ENCODE data around the gene CCR9.

The CCR9 gene

DNA sequence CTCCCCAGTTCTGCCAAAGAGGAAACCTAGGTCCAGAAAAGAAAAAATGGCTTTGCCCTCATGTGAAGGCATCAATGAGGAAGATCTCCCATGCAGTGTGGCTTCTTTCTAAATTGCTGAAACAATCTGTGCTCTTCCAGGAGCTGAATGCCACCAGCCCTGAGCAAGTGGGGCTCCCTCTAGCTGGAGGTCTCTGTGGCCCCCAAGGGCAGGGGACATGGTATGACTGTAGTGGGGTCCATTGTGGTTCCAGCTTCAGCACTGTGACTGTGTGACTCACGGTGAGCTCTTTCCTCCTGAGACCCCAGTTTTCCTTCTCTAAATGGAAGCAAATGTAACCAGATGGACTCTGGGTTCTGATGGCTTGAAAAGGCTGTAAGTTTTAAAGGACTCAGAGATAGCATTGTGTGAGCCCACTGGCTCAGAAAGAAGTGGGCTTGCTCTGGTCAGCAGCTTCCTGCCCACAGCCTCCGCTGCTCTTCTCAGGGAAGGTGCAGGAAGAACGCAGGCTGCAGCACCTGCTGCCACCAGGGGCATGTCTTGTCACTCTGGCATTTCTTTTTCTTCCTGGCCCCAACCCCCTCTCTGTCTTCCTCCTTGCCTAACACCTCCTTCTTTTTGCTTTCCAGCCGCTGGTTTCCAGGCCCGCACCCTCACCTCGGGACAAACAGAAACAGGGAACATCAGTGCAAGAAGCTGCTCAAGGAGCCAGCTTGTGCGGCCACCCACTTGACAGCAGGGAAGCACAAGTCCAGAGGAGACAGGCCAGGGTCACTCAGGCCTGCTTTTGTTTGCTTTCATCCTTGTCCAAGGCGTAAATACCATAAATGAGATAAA, 51.1 kb downstream of the CCR9 start:
- DNase-seq (ENCODE audit: low read depth in 2 of 2) = no peak

DNA sequence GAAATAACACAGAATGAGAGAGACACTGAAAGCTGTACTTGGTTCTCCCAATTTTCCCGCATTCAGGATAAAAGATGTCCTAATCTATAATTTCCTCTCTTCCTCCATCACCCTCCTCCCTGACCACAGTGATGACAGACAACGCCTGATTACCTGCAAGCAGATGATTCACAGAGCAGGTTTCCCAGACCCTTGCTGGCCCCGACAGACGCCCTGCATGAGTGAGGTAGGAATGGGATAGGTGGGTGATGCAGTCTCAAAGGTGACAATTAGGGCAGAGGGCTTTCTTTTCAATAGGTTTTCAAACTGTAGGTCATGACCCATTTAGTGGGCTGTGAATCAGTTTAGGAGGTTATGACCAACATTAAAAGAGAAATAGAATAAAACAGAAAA, 51.7 kb downstream of the CCR9 start:
- no peak for DNase-seq (ENCODE audit: low read depth in 2 of 2)

DNA sequence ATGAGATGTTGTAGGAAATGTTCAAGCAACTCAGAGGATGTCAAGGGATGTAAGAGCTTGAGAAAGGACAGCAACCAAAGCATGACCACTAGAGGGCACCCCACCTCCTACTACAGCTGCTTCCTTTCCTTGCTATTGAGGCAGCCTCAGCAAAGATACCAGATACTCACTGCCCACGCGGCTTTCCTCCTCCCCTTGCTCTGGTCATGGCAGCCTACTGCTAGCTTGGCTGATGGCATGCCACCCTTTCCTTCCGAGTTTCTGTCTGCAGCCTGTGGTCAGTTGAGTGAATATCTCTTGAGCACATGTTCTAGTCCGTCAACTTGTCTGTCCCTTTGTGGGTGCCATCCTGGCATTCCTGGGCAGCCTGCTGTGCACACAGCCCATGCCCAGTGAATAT, 52.5 kb downstream of the CCR9 start:
- DNase-seq (ENCODE audit: low read depth in 2 of 2) = peak; percentile 75 to 80

GRCh38 chr3:45939341-45939771, 53.0 kb downstream of the CCR9 start:
- DNase-seq (ENCODE audit: low read depth in 2 of 2) = no peak

DNA sequence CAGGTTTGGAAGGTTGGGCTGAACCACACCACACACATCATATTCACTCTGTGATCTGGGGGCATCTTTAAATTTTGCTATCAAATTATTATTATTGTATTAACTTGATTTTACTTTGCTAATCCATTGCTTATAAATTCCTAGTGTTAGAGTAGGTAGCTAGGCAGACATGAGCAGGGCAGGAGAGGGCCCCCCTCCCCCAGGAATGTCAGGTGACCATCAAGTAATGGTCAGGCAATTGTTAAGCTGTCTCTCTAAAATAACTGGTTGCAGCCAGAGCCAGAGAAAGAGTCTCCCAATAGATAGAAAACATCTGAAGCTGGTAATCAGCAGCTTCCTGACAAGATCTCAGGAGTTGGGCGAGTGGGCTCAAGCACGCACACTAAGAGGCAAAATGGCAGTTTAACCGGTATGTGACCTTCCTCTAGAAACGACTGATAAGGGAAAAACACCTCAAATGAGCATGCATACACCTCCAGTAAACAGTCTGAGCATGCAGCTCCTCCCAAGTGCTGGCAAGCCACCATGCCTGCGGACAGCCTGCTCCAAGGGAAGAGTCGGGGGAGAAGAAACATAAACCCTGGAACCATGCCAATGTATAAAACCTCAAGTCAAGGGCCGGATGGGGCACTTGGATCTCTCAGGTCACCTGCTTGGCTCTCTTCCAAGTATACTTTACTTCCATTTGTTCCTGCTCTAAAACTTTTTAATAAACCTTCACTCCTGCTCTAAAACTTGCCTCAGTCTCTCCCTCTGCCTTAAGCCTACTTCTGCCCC, 53.8 kb downstream of the CCR9 start:
- DNase-seq (ENCODE audit: low read depth in 2 of 2) = no peak

DNA sequence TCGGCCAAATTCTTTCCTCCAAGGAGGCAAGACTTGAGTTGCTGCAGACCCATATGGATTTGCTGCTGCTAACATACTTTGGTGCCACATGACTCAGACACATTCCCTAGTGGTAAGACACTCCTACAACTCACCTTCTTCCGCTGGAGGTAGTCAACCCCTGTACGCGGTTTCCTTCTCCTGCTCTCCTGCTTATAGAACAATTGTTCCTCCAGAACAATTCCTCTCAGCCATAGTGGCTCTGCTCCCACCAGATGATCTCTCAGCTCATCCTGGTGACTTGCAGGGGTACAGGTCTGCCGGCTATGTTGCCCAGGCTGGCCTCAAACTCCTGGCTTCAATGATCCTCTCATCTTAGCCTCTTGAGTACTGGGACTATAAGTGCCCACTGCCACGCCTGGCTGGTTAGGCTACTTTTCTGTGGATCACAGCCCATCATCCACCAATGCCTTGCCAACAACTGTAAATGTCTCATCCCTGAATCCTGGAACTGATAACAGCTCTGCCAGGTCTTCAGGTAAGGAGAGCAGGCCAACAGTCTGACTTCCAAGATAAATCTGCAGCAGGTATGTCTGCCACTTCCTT, 54.5 kb downstream of the CCR9 start:
- no peak for DNase-seq (ENCODE audit: low read depth in 2 of 2)

- DNase-seq (ENCODE audit: low read depth in 2 of 2) = no peak
These were observed 55.9 kb downstream of the CCR9 start for GRCh38 chr3:45942051-45942825.

- peak in 1 of 2 donors; percentile 34 for DNase-seq (ENCODE audit: low read depth in 2 of 2)
These were observed 57.0 kb downstream of the CCR9 start, which contains the start of gene CXCR6 for GRCh38 chr3:45943207-45943846. TSS of gene CXCR6 (plus strand) at chr3:45943464. CDS start at chr3:45946482, 3,018 bp downstream.

DNA sequence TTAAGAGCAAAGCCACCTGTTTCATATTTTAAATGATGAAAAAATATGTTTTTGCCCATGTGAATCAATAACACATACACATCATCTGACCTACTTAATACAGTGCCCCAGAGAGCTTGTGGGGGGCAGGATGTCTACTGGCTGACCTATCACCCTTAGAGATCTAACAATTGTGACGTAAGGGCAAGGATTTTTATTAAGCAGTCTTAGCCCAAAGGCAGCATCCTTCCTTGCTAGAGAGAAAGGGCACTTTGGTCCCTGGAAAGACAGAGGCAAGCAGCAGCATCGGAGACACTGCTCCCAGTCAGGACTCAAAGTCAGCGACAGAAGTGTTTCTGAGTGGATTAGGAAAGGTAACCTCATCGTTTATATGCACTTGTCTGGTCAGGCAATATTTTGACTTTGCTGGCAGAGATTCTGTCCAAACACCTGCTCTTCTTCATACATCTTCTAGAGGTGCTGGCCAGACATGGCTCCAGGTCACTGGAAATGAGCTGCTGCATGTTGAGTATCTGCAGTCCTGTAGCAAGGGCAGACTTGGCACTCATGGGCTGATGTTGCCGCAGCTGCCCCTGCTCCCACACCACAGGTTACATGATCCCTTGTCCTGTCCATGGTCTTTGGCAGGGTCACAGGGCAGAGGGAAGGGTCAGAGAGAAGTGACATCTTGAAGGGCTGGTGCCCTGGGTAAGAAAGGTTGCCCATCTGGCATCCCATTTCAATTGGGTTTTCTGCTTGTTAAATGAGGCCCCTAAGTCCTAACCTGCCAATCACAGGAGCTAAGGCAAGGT, 58.7 kb downstream of the CCR9 start:
- no peak for DNase-seq (ENCODE audit: low read depth in 2 of 2)

- no peak for DNase-seq (ENCODE audit: low read depth in 2 of 2)
These were observed 60.0 kb downstream of the CCR9 start for GRCh38 chr3:45946307-45946706.

GRCh38 chr3:45946875-45947274, 60.5 kb downstream of the CCR9 start:
- no peak for DNase-seq (ENCODE audit: low read depth in 2 of 2)

DNA sequence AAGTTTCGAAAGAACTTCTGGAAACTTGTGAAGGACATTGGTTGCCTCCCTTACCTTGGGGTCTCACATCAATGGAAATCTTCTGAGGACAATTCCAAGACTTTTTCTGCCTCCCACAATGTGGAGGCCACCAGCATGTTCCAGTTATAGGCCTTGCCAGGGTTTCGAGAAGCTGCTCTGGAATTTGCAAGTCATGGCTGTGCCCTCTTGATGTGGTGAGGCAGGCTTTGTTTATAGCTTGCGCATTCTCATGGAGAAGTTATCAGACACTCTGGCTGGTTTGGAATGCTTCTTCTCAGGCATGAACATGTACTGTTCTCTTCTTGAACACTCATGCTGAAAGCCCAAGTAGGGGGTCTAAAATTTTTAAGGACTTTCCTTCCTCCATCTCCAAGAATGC, 61.0 kb downstream of the CCR9 start:
- DNase-seq (ENCODE audit: low read depth in 2 of 2) = no peak

DNA sequence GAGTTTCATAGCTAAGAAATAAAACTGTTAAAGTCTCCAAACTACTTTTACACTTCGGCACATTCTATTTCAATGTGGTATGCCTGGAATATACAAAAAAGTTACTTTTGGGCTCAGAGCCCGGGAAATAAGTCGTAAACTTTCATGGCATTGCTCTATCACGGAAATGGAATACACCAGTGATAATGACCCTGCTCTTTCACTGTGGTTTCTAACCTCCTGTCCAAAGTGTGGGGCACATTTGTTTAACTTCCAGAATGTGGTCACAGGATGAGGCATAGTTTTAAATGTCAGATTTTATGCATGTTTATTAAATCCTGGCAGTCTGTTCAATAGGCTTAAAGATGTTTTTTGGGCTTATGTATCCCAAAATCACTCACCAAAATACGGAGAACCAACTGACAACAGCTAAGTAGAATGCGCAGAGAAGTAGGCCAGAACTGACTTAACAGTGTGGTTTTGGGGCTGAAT, 62.0 kb downstream of the CCR9 start:
- no peak for DNase-seq (ENCODE audit: low read depth in 2 of 2)

DNA sequence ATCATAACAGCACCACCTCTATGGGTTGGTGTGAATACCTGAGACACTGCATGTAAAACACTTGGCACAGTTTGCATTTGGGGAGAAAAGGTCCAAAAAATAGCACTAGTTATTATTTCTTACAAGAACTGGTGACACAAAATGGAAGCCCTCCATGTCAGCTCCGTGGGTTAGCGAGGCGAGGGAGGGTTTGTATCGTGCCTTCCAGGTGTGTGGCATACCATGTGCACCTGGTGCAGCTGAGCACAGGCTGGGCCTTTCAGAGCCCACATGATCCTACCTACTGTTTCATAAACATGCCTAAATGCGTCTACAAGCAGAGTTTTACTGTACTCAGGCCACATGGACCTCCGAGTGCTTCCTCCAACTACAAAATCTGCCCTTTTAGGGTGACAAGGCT, 62.5 kb downstream of the CCR9 start:
- no peak for DNase-seq (ENCODE audit: low read depth in 2 of 2)

DNA sequence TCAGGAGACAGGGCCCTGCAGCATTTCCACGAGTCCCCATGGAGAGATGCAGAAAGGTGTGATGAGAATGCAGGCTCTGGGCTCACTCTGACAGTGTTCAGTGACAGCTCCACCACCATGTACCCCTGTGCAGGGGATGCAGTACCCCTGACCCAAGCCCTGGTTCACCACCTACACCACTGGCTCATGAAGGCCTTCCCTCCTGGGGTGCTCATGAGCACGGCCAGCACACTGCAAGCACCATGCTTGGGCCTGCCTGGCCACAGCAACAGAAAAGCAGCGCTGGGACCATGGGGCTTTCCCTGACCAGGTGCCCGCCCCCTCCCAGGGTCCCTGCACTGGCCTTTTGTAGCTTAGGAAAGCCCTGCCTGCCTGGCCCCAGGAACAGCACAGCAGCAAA, 63.1 kb downstream of the CCR9 start:
- DNase-seq (ENCODE audit: low read depth in 2 of 2) = no peak

GRCh38 chr3:45950131-45950530, 63.8 kb downstream of the CCR9 start:
- no peak for DNase-seq (ENCODE audit: low read depth in 2 of 2)

DNA sequence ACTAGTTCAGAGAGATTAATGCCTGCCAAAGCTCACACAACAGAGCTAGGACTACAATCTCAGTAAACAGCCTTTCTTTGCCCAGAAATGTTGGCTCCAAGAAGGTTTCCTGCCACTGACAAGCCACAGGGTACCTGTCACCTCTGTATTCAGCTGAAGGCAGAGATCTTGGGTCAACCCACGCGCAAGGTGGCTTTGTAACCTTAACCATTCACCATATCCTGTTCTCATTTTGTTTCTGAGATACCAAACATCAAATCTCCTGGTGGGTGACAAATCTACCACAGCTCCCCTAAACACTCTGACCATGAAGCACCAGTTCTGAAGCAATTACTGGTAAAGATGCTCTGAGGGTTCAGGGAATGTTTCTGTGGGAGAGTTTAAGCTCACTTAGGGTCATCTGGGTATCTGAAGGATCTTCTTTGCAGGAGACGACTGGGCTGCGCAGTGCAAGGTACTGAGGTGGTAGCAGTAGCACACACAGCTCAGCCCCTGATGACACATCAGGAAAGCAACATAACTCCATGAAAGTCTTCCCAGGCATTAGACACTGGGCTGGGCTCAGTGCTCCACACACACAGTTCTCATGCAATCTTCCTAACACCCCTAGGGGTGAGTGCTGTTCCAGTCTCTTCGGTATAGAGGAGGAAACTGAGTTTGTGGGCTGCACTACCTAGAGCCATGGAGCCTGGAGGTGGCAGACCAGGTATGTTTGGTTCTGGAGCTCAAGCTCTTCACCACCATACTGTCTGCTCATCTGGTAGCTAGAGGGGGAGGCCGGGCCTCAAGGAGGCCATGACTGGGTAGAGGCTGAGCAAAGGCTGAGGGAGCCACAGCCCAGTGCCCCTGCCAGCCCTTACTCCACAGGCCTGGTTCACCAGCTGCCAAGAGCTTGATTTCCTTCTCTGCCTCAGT, 64.6 kb downstream of the CCR9 start:
- peak in 1 of 2 donors; percentile 39 for DNase-seq (ENCODE audit: low read depth in 2 of 2)

DNA sequence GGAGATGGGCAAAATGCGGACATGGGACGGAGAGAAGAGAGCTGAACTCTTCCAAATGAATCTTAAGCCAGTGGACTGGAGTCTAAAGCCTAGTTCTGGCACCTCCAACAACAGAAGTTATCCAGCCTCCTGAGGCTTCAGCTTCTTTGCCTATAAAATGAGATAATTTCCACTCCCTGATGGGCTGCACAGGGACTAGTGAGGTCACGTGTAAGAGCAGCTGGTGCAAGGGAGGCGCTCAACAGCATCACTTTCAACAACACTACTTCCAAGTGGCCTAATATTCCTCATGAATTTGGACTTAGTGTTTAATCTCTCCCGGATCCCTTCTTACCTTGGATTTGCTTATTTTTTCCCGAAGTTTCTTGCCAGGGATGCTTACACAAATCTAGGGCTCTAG, 65.6 kb downstream of the CCR9 start:
- no peak for DNase-seq (ENCODE audit: low read depth in 2 of 2)

- DNase-seq (ENCODE audit: low read depth in 2 of 2) = no peak
These were observed 66.1 kb downstream of the CCR9 start for GRCh38 chr3:45952456-45952855.
